ENCODE data around the gene CSPG4. TPM values are rescaled to one million over a fixed set of nuclear protein-coding genes. Genes with fewer than 3 reads are reported as not detected.
"Not testable (repeated sequence)": the region's sequence is repeated elsewhere in the genome, so short reads cannot be mapped to it uniquely, and the experiment has no call there.

Gene CSPG4
- total RNA-seq, 4 donors from 2014 or later = 11.2 to 60.9 (median 31.3) TPM

- DNase-seq = no peak
- peaks cover 31 to 58% (median 42%) of the 10 kb centered on the region in 4 donors for H3K4me1 ChIP-seq
- no peak for TF ChIP-seq POLR2A (IDR thresholded peaks at IDR 0.05)
- TF ChIP-seq EP300 (IDR thresholded peaks at IDR 0.05; ENCODE audit: low read depth) = no peak
- no peak for TF ChIP-seq POLR2AphosphoS5 (IDR thresholded peaks at IDR 0.05)
- TF ChIP-seq CTCF (IDR thresholded peaks at IDR 0.05) = no peak
- 69% methylated on average over 3 of the region's 6 CpGs; no CpG with 5 or more reads in 1 of the 2 donors for WGBS, 2 donors (ENCODE audit: low coverage in 1 of 2)
- no peak overlapping the region for H3K4me3 ChIP-seq
- intact Hi-C loops (cut with DNase I; ENCODE audit: low total_unique reads) (no loop called here), in situ Hi-C loops (cut with MboI; ENCODE audit: low pct_ligation_motif_present in 1 of 4, low pct_unique_long_range_greater_than_20kb in 1 of 4, low sequenced_read_pairs in 3 of 4) (no loop called here)
- H3K27me3 ChIP-seq = no peaks in the 10 kb centered on the region
- H3K36me3 ChIP-seq = no peaks in the 10 kb centered on the region
- H3K9me3 ChIP-seq = no peaks in the 10 kb centered on the region
- H3K27ac ChIP-seq = peak overlapping the region; percentile 84 to 94 (median 88)
Measured at GRCh38 chr15:75702436-75702835, 10.2 kb downstream of the CSPG4 start.

- H3K36me3 ChIP-seq; H3K4me3 ChIP-seq; H3K27me3 ChIP-seq; intact Hi-C loops (cut with DNase I; ENCODE audit: low total_unique reads); DNase-seq; in situ Hi-C loops (cut with MboI; ENCODE audit: low pct_ligation_motif_present in 1 of 4, low pct_unique_long_range_greater_than_20kb in 1 of 4, low sequenced_read_pairs in 3 of 4); H3K9me3 ChIP-seq: not testable (repeated sequence)
- H3K4me1 ChIP-seq = peaks cover 41 to 60% (median 47%) of the 10 kb centered on the region in 4 donors
- H3K27ac ChIP-seq = peak overlapping the region; percentile 84 to 94 (median 88)
- WGBS, 2 donors (ENCODE audit: low coverage in 1 of 2) = 75% methylated on average over 13 of the region's 13 CpGs; no CpG with 5 or more reads in 1 of the 2 donors
Measured at GRCh38 chr15:75701071-75702003, 11.3 kb downstream of the CSPG4 start.

- Histone ChIP-seq H3K4me1 (peaks cover 47 to 69% (median 53%) of the 10 kb centered on the region in 4 donors), H3K27ac (peak overlapping the region; percentile 84 to 94 (median 88))
- H3K9me3 ChIP-seq; in situ Hi-C loops (cut with MboI; ENCODE audit: low pct_ligation_motif_present in 1 of 4, low pct_unique_long_range_greater_than_20kb in 1 of 4, low sequenced_read_pairs in 3 of 4); H3K4me3 ChIP-seq; DNase-seq; intact Hi-C loops (cut with DNase I; ENCODE audit: low total_unique reads); H3K27me3 ChIP-seq; H3K36me3 ChIP-seq: not testable (repeated sequence)
- WGBS, 2 donors (ENCODE audit: low coverage in 1 of 2) = 25% methylated on average over 9 of the region's 17 CpGs; no CpG with 5 or more reads in 1 of the 2 donors
Measured at GRCh38 chr15:75699961-75700874, 12.4 kb downstream of the CSPG4 start.

GRCh38 chr15:75699517-75699916 lies 13.1 kb downstream of the CSPG4 start:
- Histone ChIP-seq H3K27ac (peak overlapping the region; percentile 84 to 94 (median 88)), H3K4me1 (peaks cover 47 to 69% (median 53%) of the 10 kb centered on the region in 4 donors)
- in situ Hi-C loops (cut with MboI; ENCODE audit: low pct_ligation_motif_present in 1 of 4, low pct_unique_long_range_greater_than_20kb in 1 of 4, low sequenced_read_pairs in 3 of 4); H3K9me3 ChIP-seq; H3K27me3 ChIP-seq; H3K36me3 ChIP-seq; DNase-seq; intact Hi-C loops (cut with DNase I; ENCODE audit: low total_unique reads); H3K4me3 ChIP-seq: not testable (repeated sequence)
- WGBS, 2 donors (ENCODE audit: low coverage in 1 of 2) = 90% methylated on average over 7 of the region's 7 CpGs; no CpG with 5 or more reads in 1 of the 2 donors

GRCh38 chr15:75697974-75698747 lies 14.5 kb downstream of the CSPG4 start:
- in situ Hi-C loops (cut with MboI; ENCODE audit: low pct_ligation_motif_present in 1 of 4, low pct_unique_long_range_greater_than_20kb in 1 of 4, low sequenced_read_pairs in 3 of 4) = not testable (repeated sequence)
- WGBS, 2 donors (ENCODE audit: low coverage in 1 of 2) = 83% methylated on average over 21 of the region's 21 CpGs; no CpG with 5 or more reads in 1 of the 2 donors

More at GRCh38 chr15:75697974-75698747, 14.5 kb downstream of the CSPG4 start:
- DNase-seq; H3K9me3 ChIP-seq; H3K36me3 ChIP-seq; H3K27me3 ChIP-seq; intact Hi-C loops (cut with DNase I; ENCODE audit: low total_unique reads); H3K4me3 ChIP-seq: not testable (repeated sequence)
- Histone ChIP-seq H3K27ac (peak overlapping the region; percentile 84 to 94 (median 88)), H3K4me1 (peaks cover 56 to 78% (median 62%) of the 10 kb centered on the region in 4 donors)
